GM06990 (cell line): Measurements from ENCODE around the gene CLMN.

Source experiments
- DNase-seq: peaks from one replicate; pipeline ENCODE4 v3.0.0-alpha.2; 2011; ENCODE audit not compliant: insufficient read length; ENCODE audit errors: extremely low read depth
- H3K27me3 ChIP-seq: replicated peaks from 2 replicates; pipeline ENCODE4 v1.6.0; 2011; ENCODE audit warnings: low read length; ENCODE audit not compliant: control insufficient read depth, insufficient read depth
- H3K36me3 ChIP-seq: 2 replicates; pipeline ENCODE4 v1.5.1; 2011; ENCODE audit warnings: low read length; ENCODE audit not compliant: control insufficient read depth, insufficient read depth
- H3K4me3 ChIP-seq: replicated peaks from 2 replicates; pipeline ENCODE4 v1.5.1; 2011; ENCODE audit warnings: low read depth, mild to moderate bottlenecking, control low read depth, low read length
- CTCF ChIP-seq: IDR thresholded peaks from 2 replicates; pipeline ENCODE4 v1.5.1; 2011; ENCODE audit warnings: low read length, control low read depth, mild to moderate bottlenecking, inconsistent platforms; ENCODE audit not compliant: insufficient read depth, poor library complexity, severe bottlenecking

Gene CLMN

DNA sequence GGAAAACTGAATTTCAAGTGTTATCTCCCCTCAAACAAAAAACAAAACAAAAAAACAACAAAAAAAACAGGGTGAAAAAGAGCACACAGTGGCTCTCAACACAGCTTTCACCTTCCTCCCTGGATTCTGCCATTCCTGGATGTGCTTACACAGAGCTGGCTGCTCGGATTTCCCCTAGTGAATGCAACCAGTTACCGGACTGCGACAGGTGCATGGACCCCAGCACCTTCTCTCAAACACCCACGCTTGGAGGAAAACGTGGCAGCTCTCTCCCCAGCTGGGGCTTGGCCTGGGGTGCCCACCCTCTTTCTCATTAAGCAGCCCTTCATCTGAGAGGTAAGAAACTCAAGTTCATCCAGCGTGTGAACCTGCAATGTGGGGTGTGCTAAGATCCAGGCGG is 128.9 kb downstream of the CLMN start:
- Histone ChIP-seq H3K36me3 (no peaks in the 10 kb centered on the region; the same call in 1 of the 2 replicates), H3K4me3 (no peak overlapping the region), H3K27me3 (no peaks in the 10 kb centered on the region)
- DNase-seq = no peak
- TF ChIP-seq CTCF = no peak

DNA sequence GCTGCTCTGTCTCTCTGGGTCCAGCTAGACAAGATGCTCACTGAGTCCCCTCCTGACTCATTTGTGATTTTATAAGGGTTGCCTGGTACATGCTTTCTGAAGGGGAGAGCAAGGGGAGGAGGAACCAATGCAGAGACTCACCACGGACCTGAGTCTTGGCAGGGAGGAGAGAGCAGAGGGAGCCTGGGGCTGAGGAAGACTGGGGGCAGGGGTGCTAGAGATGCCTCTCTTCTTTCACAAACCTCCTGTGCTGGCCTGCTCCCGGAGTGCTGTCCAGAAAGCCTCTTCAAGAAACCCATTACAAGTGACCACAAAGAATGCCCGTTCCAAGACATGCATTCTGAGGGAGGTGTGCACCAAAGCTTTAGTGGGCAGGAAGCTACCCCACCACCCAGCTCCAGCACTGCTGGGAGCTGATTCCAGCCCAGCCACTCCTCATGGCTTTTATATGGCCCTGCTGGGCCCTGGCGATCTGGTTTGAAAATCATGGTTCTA is 129.3 kb downstream of the CLMN start:
- H3K36me3 ChIP-seq = no peaks in the 10 kb centered on the region; the same call in 1 of the 2 replicates
- DNase-seq = no peak
- no peak for TF ChIP-seq CTCF
- H3K27me3 ChIP-seq = no peaks in the 10 kb centered on the region
- H3K4me3 ChIP-seq = no peak overlapping the region

GRCh38 chr14:95189367-95190132 is 130.2 kb downstream of the CLMN start:
- H3K4me3 ChIP-seq = no peak overlapping the region
- H3K27me3 ChIP-seq = no peaks in the 10 kb centered on the region
- TF ChIP-seq CTCF = no peak
- no peak for DNase-seq
- H3K36me3 ChIP-seq = no peaks in the 10 kb centered on the region; the same call in 1 of the 2 replicates

- no peak for DNase-seq
- Histone ChIP-seq H3K36me3 (no peaks in the 10 kb centered on the region; the same call in 1 of the 2 replicates), H3K27me3 (no peaks in the 10 kb centered on the region), H3K4me3 (no peak overlapping the region)
- TF ChIP-seq CTCF = no peak
These were observed 131.3 kb downstream of the CLMN start for GRCh38 chr14:95188380-95188779.

GRCh38 chr14:95185767-95186392 is 133.8 kb downstream of the CLMN start:
- TF ChIP-seq CTCF = no peak
- Histone ChIP-seq H3K4me3 (no peak overlapping the region), H3K27me3 (no peaks in the 10 kb centered on the region), H3K36me3 (no peaks in the 10 kb centered on the region; the same call in 1 of the 2 replicates)
- no peak for DNase-seq
